Thoracic aorta (tissue), 2 donors: Measurements from ENCODE around the gene OR52A1. TPM values are rescaled to one million over a fixed set of nuclear protein-coding genes. Genes with fewer than 3 reads are reported as not detected.
"Not testable (repeated sequence)": the region's sequence is repeated elsewhere in the genome, so short reads cannot be mapped to it uniquely, and the experiment has no call there.

Experiments used
- ATAC-seq: fragments of 150-250 bp; one replicate; pipeline ENCODE4 v1.8.0; 2017; ENCODE audit warnings: low read depth; ENCODE audit not compliant: insufficient number of reproducible peaks, low FRiP score
- DNase-seq: peaks from one replicate; pipeline ENCODE4 v3.0.0-alpha.2; 2020; ENCODE audit warnings: low spot score
- H3K27ac ChIP-seq, 2 donors: fragments of 200-600 bp; sonication (generic); 1 replicate in 1 of 2; 2 replicates in 1 of 2; pipeline ENCODE4 v1.5.1; 2016; ENCODE audit warnings: mild to moderate bottlenecking in 2 of 2, moderate library complexity in 2 of 2
- H3K27me3 ChIP-seq: fragments of 200-600 bp; sonication (generic); replicated peaks from 2 replicates; pipeline ENCODE4 v1.6.0; 2016; ENCODE audit warnings: mild to moderate bottlenecking; ENCODE audit not compliant: insufficient read depth
- H3K36me3 ChIP-seq: fragments of 200-600 bp; sonication (generic); one replicate; pipeline ENCODE4 v1.5.1; 2016
- H3K4me1 ChIP-seq, 2 donors: fragments of 200-600 bp; sonication (generic); 1 replicate in 1 of 2; 2 replicates in 1 of 2; pipeline versions ENCODE4 v1.5.1 to v1.6.0; 2016; ENCODE audit warnings: low read depth in 2 of 2, mild to moderate bottlenecking in 1 of 2; ENCODE audit not compliant: control insufficient read depth in 1 of 2
- H3K4me3 ChIP-seq: fragments of 200-600 bp; sonication (generic); 2 replicates; pipeline ENCODE4 v1.5.1; 2016; ENCODE audit warnings: mild to moderate bottlenecking
- H3K9me3 ChIP-seq: fragments of 200-600 bp; sonication (generic); 2 replicates; pipeline ENCODE4 v1.5.1; 2016
- total RNA-seq, 2 donors: library from RNA; depleted of rRNA; stranded (reverse); fragments of >200 nt; gene quantifications; one replicate each; pipeline versions ENCODE4 v1.1.0 to v1.2.3, GENCODE V29; 2016
- TF ChIP-seq, protein P1 (sequence below): fragments of 200-600 bp; sonication (generic); IDR thresholded peaks from one replicate; pipeline ENCODE4 v1.5.1; 2019; ENCODE audit warnings: antibody characterized with exemption

The OR52A1 gene
- total RNA-seq, 2 donors from 2014 or later: not detected

DNA sequence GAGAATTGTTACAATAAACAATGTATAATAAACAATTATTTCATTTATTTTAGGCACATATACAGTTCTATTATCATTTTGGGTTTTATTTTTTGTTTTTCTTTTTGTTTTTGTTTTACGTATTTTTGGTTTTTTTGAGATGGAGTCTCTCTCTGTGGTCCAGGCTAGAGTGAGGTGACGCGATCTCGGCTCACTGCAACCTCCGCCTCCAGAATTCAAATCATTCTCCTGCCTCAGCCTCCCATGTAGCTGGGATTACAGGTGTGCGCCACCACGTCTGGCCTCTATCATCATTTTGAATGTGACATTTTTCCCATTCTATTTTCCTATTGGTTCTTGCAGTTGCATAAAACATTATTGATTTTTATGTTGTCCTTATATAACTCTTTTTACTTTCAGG is 20.4 kb upstream of the OR52A1 start:
- H3K36me3 ChIP-seq: no peaks in the 10 kb centered on the region
- TF ChIP-seq, protein P1, sequence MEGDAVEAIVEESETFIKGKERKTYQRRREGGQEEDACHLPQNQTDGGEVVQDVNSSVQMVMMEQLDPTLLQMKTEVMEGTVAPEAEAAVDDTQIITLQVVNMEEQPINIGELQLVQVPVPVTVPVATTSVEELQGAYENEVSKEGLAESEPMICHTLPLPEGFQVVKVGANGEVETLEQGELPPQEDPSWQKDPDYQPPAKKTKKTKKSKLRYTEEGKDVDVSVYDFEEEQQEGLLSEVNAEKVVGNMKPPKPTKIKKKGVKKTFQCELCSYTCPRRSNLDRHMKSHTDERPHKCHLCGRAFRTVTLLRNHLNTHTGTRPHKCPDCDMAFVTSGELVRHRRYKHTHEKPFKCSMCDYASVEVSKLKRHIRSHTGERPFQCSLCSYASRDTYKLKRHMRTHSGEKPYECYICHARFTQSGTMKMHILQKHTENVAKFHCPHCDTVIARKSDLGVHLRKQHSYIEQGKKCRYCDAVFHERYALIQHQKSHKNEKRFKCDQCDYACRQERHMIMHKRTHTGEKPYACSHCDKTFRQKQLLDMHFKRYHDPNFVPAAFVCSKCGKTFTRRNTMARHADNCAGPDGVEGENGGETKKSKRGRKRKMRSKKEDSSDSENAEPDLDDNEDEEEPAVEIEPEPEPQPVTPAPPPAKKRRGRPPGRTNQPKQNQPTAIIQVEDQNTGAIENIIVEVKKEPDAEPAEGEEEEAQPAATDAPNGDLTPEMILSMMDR: no peak
- no peaks in the 10 kb centered on the region for H3K9me3 ChIP-seq
- H3K27ac ChIP-seq: no peak overlapping the region
- no peaks in the 10 kb centered on the region for H3K4me1 ChIP-seq
- no peak overlapping the region for H3K4me3 ChIP-seq
- no peak for DNase-seq
- H3K27me3 ChIP-seq: no peaks in the 10 kb centered on the region
- ATAC-seq: no peak

- H3K4me1 ChIP-seq: no peaks in the 10 kb centered on the region
- H3K4me3 ChIP-seq: no peak overlapping the region
- H3K9me3 ChIP-seq: no peaks in the 10 kb centered on the region
- H3K27me3 ChIP-seq: no peaks in the 10 kb centered on the region
- TF ChIP-seq, protein P1: no peak
- DNase-seq (no peak), ATAC-seq (no peak)
- no peak overlapping the region for H3K27ac ChIP-seq
- no peaks in the 10 kb centered on the region for H3K36me3 ChIP-seq
Observed at GRCh38 chr11:5171856-5172255, 17.3 kb upstream of the OR52A1 start.

GRCh38 chr11:5165898-5166297 is 11.3 kb upstream of the OR52A1 start:
- not testable (repeated sequence) for H3K4me3 ChIP-seq, H3K4me1 ChIP-seq, DNase-seq, H3K27me3 ChIP-seq, ATAC-seq, H3K27ac ChIP-seq, H3K36me3 ChIP-seq, H3K9me3 ChIP-seq

DNA sequence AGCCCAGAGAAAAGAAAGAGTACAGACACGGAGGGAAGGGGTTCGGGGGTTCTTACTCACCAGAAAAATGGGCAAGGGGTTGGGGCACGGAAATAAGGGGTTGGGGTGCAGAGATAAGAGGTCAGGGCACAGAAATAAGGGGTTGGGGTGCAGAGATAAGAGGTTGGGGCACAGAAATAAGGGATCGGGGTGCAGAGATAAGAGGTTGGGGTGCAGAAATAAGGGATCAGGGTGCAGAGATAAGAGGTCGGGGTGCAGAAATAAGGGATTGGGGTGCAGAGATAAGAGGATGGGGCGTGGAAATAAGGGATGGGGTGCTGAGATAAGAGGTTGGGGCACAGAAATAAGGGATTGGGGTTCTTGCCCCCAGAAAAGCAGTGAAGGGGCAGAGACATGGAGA is 10.2 kb upstream of the OR52A1 start:
- not testable (repeated sequence) for H3K27me3 ChIP-seq, H3K4me1 ChIP-seq, H3K36me3 ChIP-seq, DNase-seq, ATAC-seq, H3K9me3 ChIP-seq, H3K4me3 ChIP-seq, H3K27ac ChIP-seq

GRCh38 chr11:5161045-5161444 is 6.5 kb upstream of the OR52A1 start:
- H3K4me1 ChIP-seq, H3K27me3 ChIP-seq, H3K4me3 ChIP-seq, ATAC-seq, H3K27ac ChIP-seq, H3K9me3 ChIP-seq, DNase-seq, H3K36me3 ChIP-seq: not testable (repeated sequence)

DNA sequence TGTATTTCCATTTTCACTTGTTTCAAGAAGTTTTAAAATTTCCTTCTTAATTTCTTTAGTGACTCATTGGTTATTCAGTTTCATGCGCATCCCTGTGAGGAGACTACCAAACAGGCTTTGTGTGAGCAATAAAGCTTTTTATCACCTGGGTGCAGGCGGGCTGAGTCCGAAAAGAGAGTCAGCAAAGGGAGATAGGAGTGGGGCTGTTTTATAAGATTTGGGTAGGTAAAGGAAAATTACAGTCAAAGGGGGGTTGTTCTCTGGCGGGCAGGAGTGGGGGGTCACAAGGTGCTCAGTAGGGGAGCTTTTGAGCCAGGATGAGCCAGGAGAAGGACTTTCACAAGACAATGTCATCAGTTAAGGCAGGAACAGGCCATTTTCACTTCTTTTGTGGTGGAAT is 5.7 kb upstream of the OR52A1 start:
- ATAC-seq, DNase-seq, H3K27me3 ChIP-seq, H3K4me1 ChIP-seq, H3K4me3 ChIP-seq, H3K27ac ChIP-seq, H3K36me3 ChIP-seq, H3K9me3 ChIP-seq: not testable (repeated sequence)

- TF ChIP-seq, protein P1: no peak
- Histone ChIP-seq H3K27ac (no peak overlapping the region), H3K4me3 (no peak overlapping the region), H3K4me1 (no peaks in the 10 kb centered on the region), H3K27me3 (no peaks in the 10 kb centered on the region), H3K36me3 (no peaks in the 10 kb centered on the region), H3K9me3 (no peaks in the 10 kb centered on the region)
- DNase-seq (no peak), ATAC-seq (no peak)
Observed at GRCh38 chr11:5159806-5160205, 5.2 kb upstream of the OR52A1 start.
